Esophagus squamous epithelium (tissue), 5 donors: Measurements from ENCODE around the gene BACH2. TPM values are rescaled to one million over a fixed set of nuclear protein-coding genes. Genes with fewer than 3 reads are reported as not detected.
A peak's percentile ranks its signal among the peaks of the same experiment; 100 is the strongest.

Source experiments
- DNase-seq: peaks from one replicate; lab custom pipeline; 2025; lab: John Stamatoyannopoulos, UW
- H3K27ac ChIP-seq, 4 donors: fragments of 200-600 bp; sonication (generic); one replicate each; pipeline ENCODE4 v1.5.1; 2016 to 2019; ENCODE audit warnings: mild to moderate bottlenecking in 1 of 4
- H3K27me3 ChIP-seq, 4 donors: fragments of 200-600 bp; sonication (generic); 1 replicate in 3 of 4; 2 replicates in 1 of 4; pipeline versions ENCODE4 v1.5.1 to v1.6.0; 2017 to 2021; ENCODE audit warnings: antibody characterized with exemption in 1 of 4
- H3K36me3 ChIP-seq, 3 donors: fragments of 200-600 bp; sonication (generic); one replicate each; pipeline ENCODE4 v1.5.1; 2016 to 2019
- H3K4me1 ChIP-seq, 3 donors: fragments of 200-600 bp; sonication (generic); one replicate each; pipeline ENCODE4 v1.5.1; 2017 to 2019
- H3K4me3 ChIP-seq, 4 donors: fragments of 200-600 bp; sonication (generic); 1 replicate in 3 of 4; 2 replicates in 1 of 4; pipeline ENCODE4 v1.5.1; 2016 to 2019; ENCODE audit warnings: mild to moderate bottlenecking in 2 of 4, moderate library complexity in 1 of 4
- H3K9me3 ChIP-seq, 3 donors: fragments of 200-600 bp; sonication (generic); one replicate each; pipeline ENCODE4 v1.5.1; 2016 to 2019
- POLR2A ChIP-seq, 4 donors: fragments of 450-650 bp; IDR thresholded peaks; one replicate each; pipeline ENCODE4 v1.6.1; 2017; ENCODE audit warnings: antibody characterized with exemption in 4 of 4, mild to moderate bottlenecking in 4 of 4, moderate library complexity in 3 of 4
- WGBS, 2 donors: methylation state at CpG; one replicate each; pipeline ENCODE4 v1.1.5; 2018; 5-methylcytosine and 5-hydroxymethylcytosine counted together
- intact Hi-C: fragments of 100-400 bp; cut with DNase I; formaldehyde crosslinking; loops from one replicate; pipeline ENCODE4 v1.15.0; 2022
- total RNA-seq, 4 donors: library from RNA; depleted of rRNA; stranded (reverse); fragments of >200 nt; gene quantifications; one replicate each; pipeline ENCODE4 v1.1.0, GENCODE V29; 2016
- TF ChIP-seq, protein P1 (sequence below), 6 experiments: fragments of 450-650 bp in 4 of 6; fragments of 200-600 bp in 2 of 6; sonication (generic) in 2 of 6; IDR thresholded peaks; one replicate each; pipeline ENCODE4 v1.5.1; 2016 to 2019; ENCODE audit warnings: antibody characterized with exemption in 6 of 6, mild to moderate bottlenecking in 4 of 6, moderate library complexity in 4 of 6
- donor health status: DM: yes; HTN: yes; CAD: no.

Gene BACH2
- total RNA-seq, 4 donors from 2014 or later = 0.22 to 6.1 (median 0.66) TPM

DNA sequence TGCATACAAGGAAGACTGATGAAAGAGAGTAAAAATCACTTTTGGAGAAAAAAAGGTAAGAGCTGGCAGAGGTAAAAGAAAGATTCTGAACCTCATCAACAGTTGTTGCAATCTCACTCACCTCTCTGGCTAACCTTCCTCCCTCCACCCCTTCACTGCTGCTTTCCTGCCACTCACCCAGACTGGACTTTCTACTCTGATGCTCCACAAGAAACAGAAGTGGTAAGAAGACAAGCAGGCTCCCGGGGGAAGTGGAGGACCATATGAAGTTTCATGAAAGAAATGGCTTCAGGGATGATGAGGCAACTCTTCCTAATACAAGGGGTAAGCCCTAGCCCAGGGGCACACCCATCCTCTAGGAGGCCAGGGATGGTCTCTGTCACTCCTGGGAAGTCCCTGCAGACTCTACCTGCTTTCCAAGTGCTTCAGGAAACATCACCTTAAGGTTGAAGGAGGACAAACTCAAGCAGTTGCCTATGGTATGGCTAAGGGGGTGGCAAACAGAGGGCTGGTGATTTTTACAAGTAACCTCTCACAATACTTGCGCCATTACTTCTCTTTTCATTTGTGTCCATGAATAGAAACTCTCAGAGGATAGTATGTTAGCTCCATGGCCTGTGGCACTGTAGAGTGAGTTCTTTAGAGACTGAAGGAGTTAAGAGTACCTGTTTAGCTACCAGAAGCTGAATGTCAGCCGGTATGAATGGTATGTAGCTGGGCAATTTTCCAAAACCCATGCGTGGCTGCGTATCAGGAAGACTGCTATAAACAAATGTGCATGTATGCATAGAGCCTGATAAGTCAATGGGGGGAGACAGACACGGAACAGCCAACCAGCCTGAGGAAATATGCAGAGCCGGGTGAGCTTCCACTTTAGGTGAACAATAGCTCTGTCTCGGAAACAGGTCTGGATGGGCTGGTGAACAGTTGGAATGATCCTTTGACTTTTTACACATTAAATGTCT, 112.0 kb downstream of the BACH2 start:
- no peak overlapping the region for H3K27ac ChIP-seq
- no peak overlapping the region for H3K4me3 ChIP-seq
- intact Hi-C loops = no loop called here
- TF ChIP-seq POLR2A (IDR thresholded peaks at IDR 0.05) = no peak
- TF ChIP-seq, protein P1, sequence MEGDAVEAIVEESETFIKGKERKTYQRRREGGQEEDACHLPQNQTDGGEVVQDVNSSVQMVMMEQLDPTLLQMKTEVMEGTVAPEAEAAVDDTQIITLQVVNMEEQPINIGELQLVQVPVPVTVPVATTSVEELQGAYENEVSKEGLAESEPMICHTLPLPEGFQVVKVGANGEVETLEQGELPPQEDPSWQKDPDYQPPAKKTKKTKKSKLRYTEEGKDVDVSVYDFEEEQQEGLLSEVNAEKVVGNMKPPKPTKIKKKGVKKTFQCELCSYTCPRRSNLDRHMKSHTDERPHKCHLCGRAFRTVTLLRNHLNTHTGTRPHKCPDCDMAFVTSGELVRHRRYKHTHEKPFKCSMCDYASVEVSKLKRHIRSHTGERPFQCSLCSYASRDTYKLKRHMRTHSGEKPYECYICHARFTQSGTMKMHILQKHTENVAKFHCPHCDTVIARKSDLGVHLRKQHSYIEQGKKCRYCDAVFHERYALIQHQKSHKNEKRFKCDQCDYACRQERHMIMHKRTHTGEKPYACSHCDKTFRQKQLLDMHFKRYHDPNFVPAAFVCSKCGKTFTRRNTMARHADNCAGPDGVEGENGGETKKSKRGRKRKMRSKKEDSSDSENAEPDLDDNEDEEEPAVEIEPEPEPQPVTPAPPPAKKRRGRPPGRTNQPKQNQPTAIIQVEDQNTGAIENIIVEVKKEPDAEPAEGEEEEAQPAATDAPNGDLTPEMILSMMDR (IDR thresholded peaks at IDR 0.05) = no peak
- H3K27me3 ChIP-seq = no peaks in the 10 kb centered on the region
- H3K4me1 ChIP-seq = peaks cover 0 to 28% (median 6%) of the 10 kb centered on the region in 3 donors
- 39 to 59% methylated on average over 8 of the region's 8 CpGs for WGBS, 2 donors
- no peaks in the 10 kb centered on the region for H3K9me3 ChIP-seq
- DNase-seq = no peak
- no peaks in the 10 kb centered on the region for H3K36me3 ChIP-seq

DNA sequence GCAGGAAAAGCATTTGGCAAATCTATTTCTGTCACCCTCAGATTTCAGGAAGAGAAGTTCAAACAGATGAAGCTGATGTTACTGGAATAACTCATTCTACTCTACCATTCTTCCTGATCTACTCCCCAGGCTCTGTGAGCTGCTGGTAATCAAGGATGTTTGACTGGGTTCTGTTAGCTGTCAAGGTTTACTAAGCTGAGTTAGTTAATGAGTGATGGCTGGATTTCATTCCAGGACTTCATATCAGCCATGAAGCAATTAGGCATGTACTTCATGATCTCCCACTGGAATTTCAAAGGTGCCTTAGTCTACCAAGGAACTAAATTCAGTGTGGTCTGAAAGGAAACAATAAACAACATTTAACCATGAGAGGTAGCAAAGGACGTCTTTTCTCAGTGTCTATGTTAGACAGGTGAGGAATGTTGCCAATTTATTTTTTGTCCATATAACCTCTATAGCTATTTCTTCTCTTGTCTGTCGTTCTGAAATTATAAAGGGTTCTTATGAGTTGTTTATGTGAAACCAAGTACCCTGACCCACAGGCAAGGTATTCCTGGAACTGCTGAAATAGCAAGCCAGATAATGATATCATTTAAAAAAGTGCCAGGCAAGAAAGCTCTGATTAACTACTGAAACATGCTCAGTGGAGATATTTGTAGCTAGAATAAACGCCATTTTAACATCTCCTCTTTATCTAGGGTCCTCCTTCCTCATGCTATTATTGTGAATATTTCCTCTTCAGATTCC, 112.9 kb downstream of the BACH2 start:
- Histone ChIP-seq H3K4me3 (no peak overlapping the region), H3K27ac (no peak overlapping the region), H3K36me3 (no peaks in the 10 kb centered on the region), H3K9me3 (no peaks in the 10 kb centered on the region), H3K27me3 (no peaks in the 10 kb centered on the region), H3K4me1 (peaks cover 0 to 28% (median 6%) of the 10 kb centered on the region in 3 donors)
- no peak for TF ChIP-seq POLR2A (IDR thresholded peaks at IDR 0.05)
- TF ChIP-seq, protein P1 (IDR thresholded peaks at IDR 0.05) = no peak
- 63 to 69% methylated on average over 3 of the region's 3 CpGs for WGBS, 2 donors
- no peak for DNase-seq
- intact Hi-C loops = no loop called here

DNA sequence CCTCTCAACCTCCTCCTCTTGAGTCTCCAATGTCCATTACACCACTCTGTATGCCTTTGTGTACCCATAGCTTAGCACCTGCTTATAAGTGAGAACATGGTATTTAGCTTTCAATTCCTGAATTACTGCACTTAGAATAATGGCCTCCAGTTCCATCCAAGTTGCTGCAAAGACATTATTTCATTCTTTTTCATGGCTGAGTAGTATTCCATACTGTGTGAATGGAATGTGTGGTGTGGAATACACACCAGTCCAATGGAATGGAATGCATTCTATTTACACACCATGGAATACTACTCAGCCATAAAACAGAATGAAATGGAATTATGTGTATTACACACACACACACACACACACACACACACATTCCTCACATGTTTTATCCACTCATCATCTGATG, 116.1 kb downstream of the BACH2 start:
- Histone ChIP-seq H3K36me3 (no peaks in the 10 kb centered on the region), H3K4me1 (peaks cover 0 to 30% (median 19%) of the 10 kb centered on the region in 3 donors), H3K9me3 (no peaks in the 10 kb centered on the region), H3K27me3 (no peaks in the 10 kb centered on the region), H3K27ac (no peak overlapping the region), H3K4me3 (no peak overlapping the region)
- no peak for TF ChIP-seq POLR2A (IDR thresholded peaks at IDR 0.05)
- TF ChIP-seq, protein P1 (IDR thresholded peaks at IDR 0.05) = no peak
- DNase-seq = no peak
- intact Hi-C loops = no loop called here

DNA sequence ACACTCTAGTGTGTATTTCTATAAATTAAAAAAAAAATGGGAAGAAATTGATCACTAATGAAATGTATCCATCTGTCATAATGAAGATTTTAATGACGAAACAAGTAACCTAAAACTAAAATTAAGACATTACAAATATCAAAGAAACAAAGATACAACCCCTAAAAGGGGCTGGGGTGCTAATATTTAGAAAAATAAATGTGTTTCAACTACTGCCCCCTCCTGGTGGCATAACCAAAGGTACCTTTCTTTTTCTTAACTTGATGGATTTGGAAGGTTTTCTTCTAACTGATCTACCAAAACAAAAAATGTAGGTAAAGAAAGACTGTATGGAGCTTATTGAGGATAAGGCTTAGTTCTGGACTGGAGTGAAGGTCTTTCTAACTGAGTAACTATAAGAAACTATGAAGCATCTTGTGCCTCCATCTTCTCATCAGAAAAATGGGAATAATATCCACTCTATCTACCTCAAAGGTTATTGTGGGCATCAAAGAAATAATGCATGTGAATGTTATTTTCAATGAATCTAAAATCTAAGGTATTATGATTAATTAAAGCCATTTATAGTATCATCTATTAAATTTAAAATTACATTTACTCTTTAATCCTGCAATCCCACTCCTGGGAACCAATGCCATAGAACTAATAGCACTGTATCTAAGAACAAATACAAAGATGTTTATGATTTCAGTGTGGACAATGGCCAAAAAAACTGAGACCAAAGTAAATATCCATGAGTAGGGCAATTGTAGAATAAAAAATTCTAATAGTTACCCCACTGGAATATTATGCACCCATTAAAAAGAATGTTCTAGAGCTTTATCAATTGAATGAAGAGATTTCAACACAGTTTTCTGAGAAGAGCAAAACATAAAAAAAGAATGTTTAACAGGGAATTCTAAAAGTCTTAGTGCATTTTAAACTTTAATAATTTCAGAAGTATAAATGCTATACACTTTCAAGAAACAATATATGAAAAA, 117.2 kb downstream of the BACH2 start:
- no peak for DNase-seq
- intact Hi-C loops = no loop called here
- TF ChIP-seq, protein P1 (IDR thresholded peaks at IDR 0.05) = peak in 4 of 6 experiments; percentile 6 to 51 (median 26)
- TF ChIP-seq POLR2A (IDR thresholded peaks at IDR 0.05) = no peak
- no peaks in the 10 kb centered on the region for H3K27me3 ChIP-seq
- peaks cover 0 to 25% (median 19%) of the 10 kb centered on the region in 3 donors for H3K4me1 ChIP-seq
- no peak overlapping the region for H3K27ac ChIP-seq
- no peaks in the 10 kb centered on the region for H3K9me3 ChIP-seq
- H3K36me3 ChIP-seq = no peaks in the 10 kb centered on the region
- no peak overlapping the region for H3K4me3 ChIP-seq
- 93% methylated on average over 1 of the region's 1 CpG for WGBS, 2 donors
